LNCAP (cell line): ENCODE data around the gene FBN3.

Experiments
- TF ChIP-seq, protein P1 (sequence below): fragments of 450-650 bp; IDR thresholded peaks from 2 replicates; pipeline ENCODE4 v1.5.1; 2017; ENCODE audit warnings: mild to moderate bottlenecking

Gene FBN3

DNA sequence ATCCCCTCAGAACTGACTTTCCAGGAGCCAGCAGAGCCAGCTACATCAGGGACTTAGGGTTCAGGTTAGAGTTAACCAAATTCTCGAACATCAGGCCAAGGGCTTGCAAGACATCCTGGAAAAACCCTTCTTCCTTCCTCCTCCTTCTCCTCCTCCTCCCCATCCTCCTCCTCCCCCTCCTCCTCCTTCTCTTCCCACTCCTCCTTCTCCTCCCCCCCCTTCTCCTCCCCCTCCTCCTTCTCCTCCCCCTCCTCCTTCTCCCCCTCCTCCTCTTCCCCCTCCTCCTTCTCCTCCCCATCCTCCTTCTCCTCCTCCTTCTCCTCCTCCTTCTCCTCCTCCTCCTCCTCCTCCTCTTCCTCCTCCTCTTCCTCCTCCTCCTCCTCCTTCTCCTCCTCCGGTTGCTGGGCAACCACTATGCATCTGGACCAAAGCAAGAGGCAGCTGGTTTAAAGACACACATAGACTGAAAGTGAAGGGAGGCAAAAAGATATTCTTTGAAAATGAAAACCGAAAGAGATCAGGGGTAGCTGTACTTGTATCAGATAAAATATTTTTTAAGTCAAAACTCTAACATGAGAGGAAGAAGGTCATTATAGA, 102.7 kb downstream of the FBN3 start:
- TF ChIP-seq, protein P1, sequence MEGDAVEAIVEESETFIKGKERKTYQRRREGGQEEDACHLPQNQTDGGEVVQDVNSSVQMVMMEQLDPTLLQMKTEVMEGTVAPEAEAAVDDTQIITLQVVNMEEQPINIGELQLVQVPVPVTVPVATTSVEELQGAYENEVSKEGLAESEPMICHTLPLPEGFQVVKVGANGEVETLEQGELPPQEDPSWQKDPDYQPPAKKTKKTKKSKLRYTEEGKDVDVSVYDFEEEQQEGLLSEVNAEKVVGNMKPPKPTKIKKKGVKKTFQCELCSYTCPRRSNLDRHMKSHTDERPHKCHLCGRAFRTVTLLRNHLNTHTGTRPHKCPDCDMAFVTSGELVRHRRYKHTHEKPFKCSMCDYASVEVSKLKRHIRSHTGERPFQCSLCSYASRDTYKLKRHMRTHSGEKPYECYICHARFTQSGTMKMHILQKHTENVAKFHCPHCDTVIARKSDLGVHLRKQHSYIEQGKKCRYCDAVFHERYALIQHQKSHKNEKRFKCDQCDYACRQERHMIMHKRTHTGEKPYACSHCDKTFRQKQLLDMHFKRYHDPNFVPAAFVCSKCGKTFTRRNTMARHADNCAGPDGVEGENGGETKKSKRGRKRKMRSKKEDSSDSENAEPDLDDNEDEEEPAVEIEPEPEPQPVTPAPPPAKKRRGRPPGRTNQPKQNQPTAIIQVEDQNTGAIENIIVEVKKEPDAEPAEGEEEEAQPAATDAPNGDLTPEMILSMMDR, result no peak

DNA sequence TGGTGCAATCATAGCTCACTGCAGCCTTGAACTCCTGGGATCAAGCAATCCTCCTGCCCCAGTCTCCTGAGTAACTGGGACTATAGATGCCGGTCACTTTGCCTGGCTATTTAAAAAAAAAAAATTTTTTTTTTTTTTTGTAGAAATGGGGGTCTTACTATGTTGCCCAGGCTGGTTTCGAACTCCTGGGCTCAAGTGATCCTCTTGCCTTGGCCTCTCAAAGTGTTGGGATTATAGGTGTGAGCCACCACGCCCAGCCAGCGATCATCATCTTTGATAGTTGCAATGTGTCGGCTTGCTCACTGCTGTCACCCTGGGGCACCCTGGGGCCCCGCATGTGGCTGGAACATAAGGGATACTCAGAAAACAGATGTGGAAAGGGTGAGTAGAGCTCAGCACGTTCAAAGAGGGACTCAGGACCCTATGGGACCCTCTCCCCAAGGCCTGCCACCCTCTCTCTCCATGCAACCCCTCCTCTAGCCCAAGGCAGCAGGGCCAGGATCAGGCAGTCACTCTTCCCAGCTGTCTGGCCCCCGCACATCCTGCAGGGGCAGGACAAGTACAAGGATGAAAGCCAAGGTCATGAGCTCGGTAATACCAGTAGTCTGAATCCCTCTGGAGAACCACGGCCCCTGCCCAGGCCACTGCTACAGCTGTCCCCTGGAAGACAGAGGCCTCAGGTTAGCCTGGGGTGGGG, 103.4 kb downstream of the FBN3 start:
- TF ChIP-seq, protein P1, result no peak

DNA sequence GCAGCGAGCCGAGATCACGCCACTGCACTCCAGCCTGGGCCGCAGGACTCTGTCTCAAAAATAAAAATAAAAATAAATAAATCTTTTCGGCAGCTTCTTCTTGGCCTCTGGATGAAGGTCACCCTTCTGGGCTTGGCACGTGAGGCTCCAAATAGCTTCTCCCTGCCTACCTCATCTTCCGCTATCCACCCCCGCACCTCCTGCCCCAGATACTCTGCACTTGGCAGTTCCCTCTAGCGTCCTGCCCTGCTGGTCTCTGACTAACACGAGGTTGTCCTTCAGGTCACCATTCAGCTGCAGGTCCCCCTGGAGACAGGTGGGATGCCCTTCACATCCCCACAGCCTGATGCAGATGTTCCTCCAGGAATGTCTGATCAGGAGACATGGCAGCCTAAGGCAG, 105.4 kb downstream of the FBN3 start:
- TF ChIP-seq, protein P1, result no peak

DNA sequence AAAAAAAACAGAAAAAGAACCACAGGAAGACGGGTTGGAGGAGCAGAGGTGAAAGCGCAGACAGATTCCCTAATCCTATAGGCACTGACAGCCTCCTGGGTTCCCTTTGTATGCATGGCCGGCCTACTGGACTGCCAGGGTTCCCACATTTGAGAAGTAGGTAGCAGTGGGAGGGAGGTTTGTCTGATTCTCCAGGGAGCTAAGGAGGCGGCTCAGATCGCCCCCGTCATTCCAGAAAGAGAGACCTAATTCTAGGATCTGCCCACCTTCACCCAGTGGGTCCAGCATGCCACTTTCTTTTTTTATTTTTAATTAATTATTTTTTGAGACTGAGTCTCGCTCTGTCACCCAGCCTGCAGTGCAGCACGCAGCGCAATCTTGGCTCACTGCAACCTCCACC, 106.5 kb downstream of the FBN3 start:
- TF ChIP-seq, protein P1, result no peak

DNA sequence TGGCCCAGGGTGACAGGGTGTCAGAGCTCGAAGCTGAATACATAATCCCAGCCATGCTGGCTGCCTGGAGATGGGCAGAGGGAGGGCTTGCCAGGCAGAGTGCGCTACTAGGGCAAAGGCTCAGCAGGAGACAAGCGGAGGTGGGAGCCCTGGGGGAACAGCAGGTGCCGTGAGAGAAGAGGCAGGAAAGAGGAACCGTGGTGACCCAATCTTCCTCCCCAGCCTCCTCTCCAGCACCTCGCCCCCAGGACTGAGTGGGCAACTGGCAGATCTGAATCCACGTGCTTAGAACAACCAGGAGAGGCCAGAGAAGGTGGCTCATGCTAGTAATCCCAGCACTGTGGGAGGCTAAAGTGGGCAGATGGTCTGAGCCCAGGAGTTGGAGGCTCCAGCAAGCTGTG, 107.9 kb downstream of the FBN3 start:
- TF ChIP-seq, protein P1, result no peak

DNA sequence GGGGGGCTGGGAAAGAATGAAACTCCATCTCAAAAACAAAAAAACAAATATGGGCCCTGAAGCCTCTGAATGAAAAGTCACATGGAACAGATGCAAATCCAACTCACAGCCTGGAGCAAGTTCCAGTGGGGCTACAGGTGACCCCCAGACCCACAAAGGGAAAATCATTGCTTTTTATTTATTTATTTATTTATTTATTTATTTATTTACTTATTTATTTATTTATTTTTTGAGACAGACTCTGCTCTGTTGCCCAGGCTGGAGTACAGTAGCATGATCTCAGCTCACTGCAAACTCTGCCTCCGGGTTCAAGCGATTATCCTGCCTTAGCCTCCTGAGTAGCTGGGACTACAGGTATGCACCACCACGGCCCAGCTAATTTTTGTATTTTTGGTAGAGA, 110.2 kb downstream of the FBN3 start:
- TF ChIP-seq, protein P1, result no peak

DNA sequence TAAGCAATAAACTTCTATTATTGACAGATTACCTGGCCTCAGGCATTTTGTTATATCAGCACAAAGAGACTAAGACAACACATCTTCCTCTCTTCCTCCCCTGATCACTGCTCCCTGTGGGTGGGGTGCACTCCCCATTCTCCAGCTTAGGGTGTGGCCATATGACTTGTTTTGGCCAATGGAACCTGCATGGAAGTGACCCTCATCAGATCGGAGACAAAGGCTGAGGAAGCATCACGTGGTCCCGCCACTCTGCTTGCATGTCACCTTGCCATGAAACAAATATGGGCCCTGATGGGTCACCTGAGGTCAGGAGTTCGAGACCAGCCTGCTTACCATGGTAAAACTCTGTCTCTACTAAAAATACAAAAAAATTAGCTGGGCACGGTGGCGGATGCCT, 110.6 kb downstream of the FBN3 start:
- TF ChIP-seq, protein P1, result no peak
